Skin epidermis (tissue), 12 donors: ENCODE results near the gene IMMP2L.

ENCODE experiments used
- H3K27ac ChIP-seq, 21 experiments: fragments of 200-600 bp; sonication (generic) in 11 of 21; one replicate each; pipeline ENCODE4 v1.5.0; 2020; ENCODE audit warnings: mild to moderate bottlenecking in 3 of 21, inconsistent platforms in 2 of 21, moderate library complexity in 2 of 21
- H3K4me3 ChIP-seq, 7 experiments: fragments of 200-600 bp; sonication (generic) in 2 of 7; one replicate each; pipeline ENCODE4 v1.5.0; 2020; ENCODE audit warnings: inconsistent platforms in 2 of 7, mild to moderate bottlenecking in 2 of 7, moderate library complexity in 1 of 7

The IMMP2L gene

DNA sequence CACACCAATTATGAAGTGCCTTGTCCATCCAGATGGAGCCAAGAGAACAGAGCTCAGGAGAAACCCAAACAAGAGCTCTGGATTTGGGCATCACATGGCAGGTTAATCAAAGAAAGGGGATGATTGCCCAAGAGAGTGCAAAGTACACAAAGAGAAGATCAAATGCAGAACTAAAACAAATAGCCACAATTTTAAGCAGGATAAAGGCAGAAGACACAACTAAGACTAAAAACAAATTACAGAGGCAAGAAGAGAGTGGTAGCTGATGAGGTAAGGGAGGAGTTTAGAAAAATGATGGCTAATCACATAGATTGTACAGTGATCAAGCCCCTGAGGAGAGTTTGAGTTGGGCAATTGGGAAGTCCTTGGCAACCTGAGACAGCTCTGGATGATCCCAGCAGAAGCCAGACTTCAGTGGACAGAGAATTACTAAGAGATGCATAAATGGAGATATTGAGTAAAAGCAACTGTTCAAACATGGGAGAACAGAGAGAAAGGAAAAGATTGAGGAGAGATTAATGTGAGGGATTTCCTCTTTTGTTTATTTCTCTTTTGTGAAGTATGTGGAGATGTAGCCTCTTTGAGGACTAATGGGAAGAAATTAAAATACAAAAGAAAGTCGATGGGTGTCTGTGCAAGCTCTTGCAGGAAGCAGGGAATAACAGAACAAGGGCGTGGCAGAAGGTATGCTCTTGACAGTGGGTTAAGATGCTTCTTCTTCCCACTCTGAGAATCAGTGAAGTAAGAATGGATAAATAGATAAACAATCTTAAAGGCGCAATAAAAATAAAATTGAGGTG lies 369.5 kb downstream of the IMMP2L start:
- no peak overlapping the region for H3K27ac ChIP-seq
- no peak overlapping the region for H3K4me3 ChIP-seq

DNA sequence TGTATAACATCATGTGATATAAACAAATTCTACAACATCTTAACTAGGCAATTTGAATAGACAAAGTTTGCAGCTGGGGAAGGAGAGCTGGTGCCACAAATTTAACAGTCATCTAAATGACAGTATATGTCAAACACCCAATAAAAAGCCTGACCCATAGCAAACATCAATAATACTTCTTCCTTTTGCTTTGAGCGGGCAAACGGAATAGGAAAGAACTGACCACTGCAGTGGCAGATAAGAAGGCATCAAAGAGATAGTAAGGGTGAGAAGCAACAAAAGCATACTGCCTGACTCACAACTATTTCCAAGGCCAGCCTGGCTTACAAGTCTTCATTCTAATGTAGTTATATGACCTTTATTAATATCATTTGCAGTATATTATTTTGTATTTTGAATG lies 371.5 kb downstream of the IMMP2L start:
- Histone ChIP-seq H3K27ac (no peak overlapping the region), H3K4me3 (no peak overlapping the region)

DNA sequence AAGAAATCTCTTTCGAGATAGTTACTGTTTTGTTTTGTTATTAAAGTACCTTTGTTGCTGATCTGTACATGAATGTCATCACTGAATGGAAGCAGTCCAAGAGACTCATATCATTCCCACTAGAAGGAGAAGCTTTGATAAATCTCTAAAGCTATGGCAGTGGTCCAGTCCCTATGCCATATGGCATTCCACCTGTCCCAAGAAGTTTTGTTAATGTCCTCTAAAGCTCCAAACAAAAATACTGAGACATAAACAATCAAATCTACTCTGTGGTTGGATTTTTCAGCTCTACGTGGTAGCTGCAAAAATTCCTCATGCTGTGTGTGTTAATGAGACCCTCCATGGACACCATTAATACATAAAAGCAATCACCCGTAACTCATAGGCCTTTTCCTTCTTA lies 377.3 kb downstream of the IMMP2L start:
- H3K27ac ChIP-seq, result no peak overlapping the region
- H3K4me3 ChIP-seq, result no peak overlapping the region

DNA sequence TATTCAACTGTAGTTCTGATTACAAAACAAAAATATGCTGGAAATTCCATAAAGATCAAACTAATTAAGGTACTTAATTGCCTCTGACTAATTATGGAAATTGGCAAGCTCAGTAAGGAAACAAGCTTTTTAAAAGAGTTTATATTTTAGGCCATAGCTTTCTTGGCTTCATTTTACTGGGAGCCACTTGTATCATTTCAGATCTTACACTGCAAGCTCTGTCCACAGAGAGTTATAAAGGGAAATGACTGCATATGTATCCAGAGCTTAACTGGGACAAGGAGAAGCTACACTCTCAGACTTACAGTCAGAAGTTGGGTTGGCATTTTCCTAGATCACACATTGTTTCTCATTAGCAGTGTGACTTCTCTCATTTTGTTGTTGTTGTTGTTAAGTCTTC lies 379.0 kb downstream of the IMMP2L start:
- Histone ChIP-seq H3K27ac (no peak overlapping the region), H3K4me3 (no peak overlapping the region)

DNA sequence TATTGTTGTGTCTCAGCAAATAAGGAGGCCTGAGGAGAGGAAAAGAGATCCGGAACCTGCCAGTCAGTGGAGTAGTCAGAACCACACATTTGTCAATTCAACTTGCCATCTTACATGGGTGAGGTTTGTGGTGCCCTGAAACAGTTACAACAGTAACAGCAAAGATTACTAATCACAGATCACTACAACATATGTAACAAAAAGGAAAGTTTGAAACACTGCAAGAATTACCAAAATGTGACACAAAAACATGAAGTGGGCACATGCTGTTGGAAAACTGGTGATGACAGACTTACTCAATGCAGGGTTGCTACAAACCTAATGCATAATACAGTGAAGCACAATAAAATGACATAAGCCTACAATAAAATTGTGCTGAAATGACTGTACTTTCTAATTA lies 382.0 kb downstream of the IMMP2L start:
- no peak overlapping the region for H3K4me3 ChIP-seq
- no peak overlapping the region for H3K27ac ChIP-seq

- H3K4me3 ChIP-seq, result no peak overlapping the region
- no peak overlapping the region for H3K27ac ChIP-seq
Measured at GRCh38 chr7:111175908-111176441, 386.3 kb downstream of the IMMP2L start.

DNA sequence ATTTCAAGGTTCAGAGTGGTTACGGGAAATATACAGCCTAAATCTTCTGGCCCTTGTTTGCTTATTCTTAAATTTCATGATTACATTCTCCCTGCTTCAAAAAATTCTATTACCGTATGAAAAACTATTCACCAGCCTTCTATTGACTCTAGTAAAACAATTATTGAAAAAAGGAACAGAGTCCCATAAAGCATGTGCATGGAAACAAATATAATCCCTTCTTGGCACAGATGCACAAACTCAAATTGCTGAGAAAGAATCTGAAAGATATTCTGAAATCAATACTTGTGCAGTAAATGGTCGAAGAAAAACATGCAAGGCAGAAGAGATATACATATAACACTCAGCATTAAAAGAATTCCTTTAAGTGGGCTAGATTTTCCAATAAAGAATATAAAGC lies 387.8 kb downstream of the IMMP2L start:
- Histone ChIP-seq H3K27ac (no peak overlapping the region), H3K4me3 (no peak overlapping the region)

- Histone ChIP-seq H3K4me3 (no peak overlapping the region), H3K27ac (no peak overlapping the region)
Measured at GRCh38 chr7:111173990-111174389, 388.3 kb downstream of the IMMP2L start.

GRCh38 chr7:111173528-111173927 lies 388.8 kb downstream of the IMMP2L start:
- H3K4me3 ChIP-seq, result no peak overlapping the region
- H3K27ac ChIP-seq, result no peak overlapping the region

- H3K27ac ChIP-seq, result no peak overlapping the region
Measured at GRCh38 chr7:111172564-111173257, 389.6 kb downstream of the IMMP2L start.

DNA sequence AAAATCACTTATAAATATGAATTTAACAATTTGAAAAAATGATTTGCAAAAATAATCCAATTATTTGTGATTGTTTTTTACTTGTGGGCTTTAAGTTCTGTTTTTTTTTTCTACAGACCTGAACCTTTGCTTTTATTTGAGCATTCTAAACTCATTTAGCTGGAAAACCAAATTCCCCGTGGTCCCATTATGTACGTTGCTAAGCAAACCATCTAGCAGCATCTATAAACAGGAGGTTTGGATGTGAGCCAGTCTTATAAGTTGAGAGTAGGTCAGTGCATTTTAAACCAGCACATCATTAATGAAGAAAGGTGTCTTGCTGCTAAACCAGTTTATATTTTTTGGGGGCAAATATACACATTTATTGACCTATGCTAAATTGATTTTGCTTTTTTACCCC lies 394.1 kb downstream of the IMMP2L start:
- H3K27ac ChIP-seq, result no peak overlapping the region

More at GRCh38 chr7:111172564-111173257, 389.6 kb downstream of the IMMP2L start:
- H3K4me3 ChIP-seq, result no peak overlapping the region

GRCh38 chr7:111164442-111164841 lies 397.9 kb downstream of the IMMP2L start:
- H3K4me3 ChIP-seq, result no peak overlapping the region
- no peak overlapping the region for H3K27ac ChIP-seq

More for the DNA sequence above, 394.1 kb downstream of the IMMP2L start:
- H3K4me3 ChIP-seq, result no peak overlapping the region

- Histone ChIP-seq H3K27ac (no peak overlapping the region), H3K4me3 (no peak overlapping the region)
Measured at GRCh38 chr7:111162692-111163091, 399.6 kb downstream of the IMMP2L start.

GRCh38 chr7:111160297-111160696 lies 402.0 kb downstream of the IMMP2L start:
- Histone ChIP-seq H3K27ac (no peak overlapping the region), H3K4me3 (no peak overlapping the region)

DNA sequence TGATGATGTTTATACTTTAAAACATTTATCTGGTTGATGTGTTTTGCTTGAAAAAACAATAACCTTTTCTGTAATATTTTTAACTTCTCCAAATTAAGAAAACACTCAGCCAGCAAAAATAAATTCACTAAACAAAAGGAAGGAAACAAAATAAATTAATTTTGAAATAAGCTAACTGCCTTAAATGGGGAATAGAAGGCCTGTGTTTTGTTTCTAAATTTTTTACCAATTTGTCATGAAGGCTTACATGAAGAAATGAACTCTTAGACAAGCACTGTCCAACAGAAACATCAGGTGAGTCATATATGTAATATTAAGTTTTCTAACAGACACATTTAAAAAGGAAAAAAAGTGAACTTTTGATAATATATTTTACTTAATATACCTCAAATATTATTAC lies 402.9 kb downstream of the IMMP2L start:
- no peak overlapping the region for H3K27ac ChIP-seq

GRCh38 chr7:111150709-111151108 lies 411.6 kb downstream of the IMMP2L start:
- H3K4me3 ChIP-seq, result no peak overlapping the region
- no peak overlapping the region for H3K27ac ChIP-seq

More for the DNA sequence above, 402.9 kb downstream of the IMMP2L start:
- no peak overlapping the region for H3K4me3 ChIP-seq

DNA sequence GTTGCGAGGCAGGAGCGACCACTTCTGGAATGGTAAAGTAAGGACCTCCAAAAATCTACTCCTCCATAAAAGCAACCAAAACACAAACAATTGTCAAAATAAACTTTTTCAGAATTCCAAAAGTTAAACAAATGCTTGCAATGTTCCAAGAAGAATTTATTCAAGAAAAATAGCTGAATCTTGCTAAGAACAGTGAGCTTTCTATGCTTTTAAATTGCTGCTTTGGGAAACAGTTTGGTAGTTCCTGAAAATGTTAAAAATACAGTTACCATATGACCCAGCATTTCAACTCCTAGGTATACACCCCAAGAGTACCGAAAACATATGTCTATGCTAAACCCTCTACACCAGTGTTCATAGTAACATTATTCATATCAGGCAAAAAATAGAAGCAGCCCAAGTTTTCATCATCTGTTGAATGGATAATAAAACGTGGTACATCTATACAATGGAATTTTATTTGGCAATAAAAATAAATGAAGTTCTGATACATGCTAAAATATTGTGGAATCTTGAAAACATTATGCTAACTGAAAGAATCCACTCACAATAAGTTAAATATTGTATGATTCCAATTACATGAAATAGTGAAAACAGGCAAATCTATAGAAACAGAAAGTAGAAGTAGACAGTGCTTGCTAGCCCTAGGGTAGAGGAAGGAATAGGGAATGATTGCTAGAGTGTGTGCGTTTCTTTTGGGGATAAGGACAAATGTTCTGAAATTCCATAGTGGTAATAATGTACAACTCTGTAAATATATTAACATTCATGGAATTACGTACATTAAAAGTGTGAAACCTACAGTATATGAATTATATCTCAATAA lies 414.4 kb downstream of the IMMP2L start:
- no peak overlapping the region for H3K4me3 ChIP-seq
- no peak overlapping the region for H3K27ac ChIP-seq

DNA sequence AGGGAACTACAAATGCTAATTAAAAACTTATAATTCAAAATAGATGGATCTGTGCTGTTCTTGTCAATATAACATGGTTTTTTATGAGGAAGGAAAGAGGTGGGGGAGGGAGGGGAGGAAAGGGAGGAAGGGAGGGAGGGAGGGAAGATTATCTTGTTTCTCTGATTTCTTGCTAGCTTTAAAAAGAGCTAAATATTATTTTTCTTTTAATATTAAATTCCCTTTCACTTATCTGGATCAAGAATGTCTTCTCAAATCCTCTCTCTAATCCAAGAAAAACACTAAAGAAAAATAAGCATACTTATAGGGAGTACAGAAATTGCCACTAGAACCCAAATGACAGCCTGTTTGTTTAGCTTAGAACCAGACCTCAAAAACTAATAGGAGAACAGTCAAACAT lies 416.2 kb downstream of the IMMP2L start:
- no peak overlapping the region for H3K4me3 ChIP-seq

DNA sequence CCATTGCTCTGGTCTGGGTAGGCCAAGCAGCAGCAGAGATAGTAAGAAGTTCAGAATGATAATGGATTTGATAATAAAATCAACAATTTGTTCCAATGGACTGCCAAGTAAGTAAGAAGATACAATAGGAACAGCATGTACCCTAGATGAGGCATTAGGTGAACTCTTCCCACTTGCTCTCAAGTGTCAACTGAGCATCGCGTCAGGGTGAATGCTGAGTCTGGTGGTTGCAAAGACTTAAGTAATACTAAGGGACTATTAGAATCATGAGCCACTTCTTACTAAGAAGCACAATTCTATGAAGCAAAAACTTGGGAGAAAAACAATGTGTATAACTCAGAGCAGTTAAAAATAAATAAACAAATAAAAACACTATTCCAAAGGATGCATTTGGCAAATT lies 416.8 kb downstream of the IMMP2L start:
- H3K4me3 ChIP-seq, result no peak overlapping the region
- no peak overlapping the region for H3K27ac ChIP-seq

More for the DNA sequence above, 416.2 kb downstream of the IMMP2L start:
- no peak overlapping the region for H3K27ac ChIP-seq
